Nephron (organoid): ENCODE measurements around the gene KMT2E.
A peak's percentile ranks its signal among the peaks of the same experiment; 100 is the strongest.

Experiments used
- H3K27ac Mint-ChIP-seq, 3 experiments: 2 replicates each; pipeline ENCODE4 v1.8.0; 2020; ENCODE audit warnings: mixed read lengths in 3 of 3, mild to moderate bottlenecking in 2 of 3, moderate library complexity in 1 of 3
- H3K27me3 Mint-ChIP-seq: 2 replicates; pipeline ENCODE4 v1.8.0; 2021; ENCODE audit warnings: low read depth, mild to moderate bottlenecking, moderate library complexity, mixed read lengths
- H3K36me3 Mint-ChIP-seq: 2 replicates; pipeline ENCODE4 v1.8.0; 2020; ENCODE audit warnings: low read depth, mixed read lengths
- H3K4me1 Mint-ChIP-seq: 2 replicates; pipeline ENCODE4 v1.8.0; 2020; ENCODE audit warnings: mixed read lengths
- H3K4me3 Mint-ChIP-seq, 3 experiments: 2 replicates each; pipeline ENCODE4 v1.8.0; 2020; ENCODE audit warnings: mild to moderate bottlenecking in 3 of 3, mixed read lengths in 3 of 3, moderate library complexity in 2 of 3
- H3K9me3 Mint-ChIP-seq: 2 replicates; pipeline ENCODE4 v1.8.0; 2020; ENCODE audit warnings: mixed read lengths
- CTCF ChIP-seq, 3 experiments: fragments of 200-600 bp; sonication (generic); IDR thresholded peaks; one replicate each; pipeline ENCODE4 v1.5.0; 2021; ENCODE audit warnings: antibody characterized with exemption in 3 of 3; ENCODE audit not compliant: unreplicated experiment in 3 of 3

Gene KMT2E

GRCh38 chr7:105010504-105011130, 3.4 kb upstream of the KMT2E start:
- Mint-ChIP-seq H3K4me1 (peaks cover 32% of the 10 kb centered on the region), H3K27ac (peak overlapping the region; percentile 100), H3K27me3 (peaks cover 3% of the 10 kb centered on the region), H3K4me3 (peak overlapping the region; percentile 93 to 99 (median 98)), H3K36me3 (peaks cover 18% of the 10 kb centered on the region), H3K9me3 (no peaks in the 10 kb centered on the region)
- no peak for TF ChIP-seq CTCF (IDR thresholded peaks at IDR 0.05; ENCODE audit: unreplicated experiment in 3 of 3)

- Mint-ChIP-seq H3K4me1 (peaks cover 31% of the 10 kb centered on the region), H3K27me3 (peaks cover 3% of the 10 kb centered on the region), H3K4me3 (peak overlapping the region; percentile 93 to 99 (median 98)), H3K27ac (peak overlapping the region; percentile 100), H3K9me3 (no peaks in the 10 kb centered on the region), H3K36me3 (peaks cover 16% of the 10 kb centered on the region)
- TF ChIP-seq CTCF (IDR thresholded peaks at IDR 0.05; ENCODE audit: unreplicated experiment in 3 of 3) = no peak
Observed at GRCh38 chr7:105011141-105011830, 2.7 kb upstream of the KMT2E start.

GRCh38 chr7:105011831-105012502, 2.0 kb upstream of the KMT2E start:
- Mint-ChIP-seq H3K4me3 (peak overlapping the region; percentile 93 to 99 (median 98)), H3K4me1 (peaks cover 34% of the 10 kb centered on the region), H3K27ac (peak overlapping the region; percentile 100), H3K36me3 (peaks cover 12% of the 10 kb centered on the region), H3K27me3 (peaks cover 3% of the 10 kb centered on the region), H3K9me3 (no peaks in the 10 kb centered on the region)
- TF ChIP-seq CTCF (IDR thresholded peaks at IDR 0.05; ENCODE audit: unreplicated experiment in 3 of 3) = no peak

GRCh38 chr7:105012503-105013220, 1.3 kb upstream of the KMT2E start:
- Mint-ChIP-seq H3K27me3 (peaks cover 3% of the 10 kb centered on the region), H3K4me1 (peaks cover 41% of the 10 kb centered on the region), H3K4me3 (peak overlapping the region; percentile 93 to 99 (median 98)), H3K9me3 (no peaks in the 10 kb centered on the region), H3K36me3 (peaks cover 12% of the 10 kb centered on the region), H3K27ac (peak overlapping the region; percentile 100)
- TF ChIP-seq CTCF (IDR thresholded peaks at IDR 0.05; ENCODE audit: unreplicated experiment in 3 of 3) = no peak

- peaks cover 40% of the 10 kb centered on the region for H3K4me1 Mint-ChIP-seq
- H3K27me3 Mint-ChIP-seq = peaks cover 3% of the 10 kb centered on the region
- peak overlapping the region; percentile 93 to 99 (median 98) for H3K4me3 Mint-ChIP-seq
- H3K36me3 Mint-ChIP-seq = peaks cover 8% of the 10 kb centered on the region
- H3K27ac Mint-ChIP-seq = peak overlapping the region; percentile 100
- peak; percentile 45 to 57 (median 55) for TF ChIP-seq CTCF (IDR thresholded peaks at IDR 0.05; ENCODE audit: unreplicated experiment in 3 of 3)
- H3K9me3 Mint-ChIP-seq = no peaks in the 10 kb centered on the region
Observed at GRCh38 chr7:105013221-105013815, 687 bp upstream of the KMT2E start.
